HT-29 (cell line): ENCODE data around the gene DLGAP4. TPM values are rescaled to one million over a fixed set of nuclear protein-coding genes. Genes with fewer than 3 reads are reported as not detected.

Experiments used
- DNase-seq: peaks from one replicate; pipeline ENCODE4 v3.0.0-alpha.2; 2015; ENCODE audit warnings: low spot score
- total RNA-seq: library from RNA; depleted of rRNA; stranded (reverse); fragments of >200 nt; shearing (Covaris generic); gene quantifications from 2 replicates; pipeline ENCODE4 v1.2.3, GENCODE V29; 2014

Gene DLGAP4
- total RNA-seq, 1 experiment from 2014 or later = 37.0 TPM

DNA sequence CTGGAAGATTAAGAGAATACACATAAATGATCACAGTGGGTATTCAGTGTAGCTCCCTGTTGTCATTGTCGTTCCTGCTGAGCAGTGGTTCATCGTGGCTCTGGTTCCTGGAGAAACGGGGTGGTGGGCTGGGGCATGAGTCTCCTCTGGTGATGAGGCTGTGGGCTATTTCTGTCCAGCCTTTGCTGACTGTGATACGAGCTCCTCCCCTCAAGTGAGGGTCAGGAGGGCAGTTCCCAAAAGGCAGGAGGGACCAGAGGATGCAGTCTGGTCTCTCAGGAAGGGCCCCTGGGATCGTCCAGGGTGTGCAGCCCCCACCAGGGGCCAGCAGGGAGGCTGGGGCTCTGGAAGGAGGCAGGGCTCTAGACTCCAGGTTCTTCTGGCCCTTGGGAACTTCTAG, 31.1 kb upstream of the DLGAP4 start:
- DNase-seq = no peak

DNA sequence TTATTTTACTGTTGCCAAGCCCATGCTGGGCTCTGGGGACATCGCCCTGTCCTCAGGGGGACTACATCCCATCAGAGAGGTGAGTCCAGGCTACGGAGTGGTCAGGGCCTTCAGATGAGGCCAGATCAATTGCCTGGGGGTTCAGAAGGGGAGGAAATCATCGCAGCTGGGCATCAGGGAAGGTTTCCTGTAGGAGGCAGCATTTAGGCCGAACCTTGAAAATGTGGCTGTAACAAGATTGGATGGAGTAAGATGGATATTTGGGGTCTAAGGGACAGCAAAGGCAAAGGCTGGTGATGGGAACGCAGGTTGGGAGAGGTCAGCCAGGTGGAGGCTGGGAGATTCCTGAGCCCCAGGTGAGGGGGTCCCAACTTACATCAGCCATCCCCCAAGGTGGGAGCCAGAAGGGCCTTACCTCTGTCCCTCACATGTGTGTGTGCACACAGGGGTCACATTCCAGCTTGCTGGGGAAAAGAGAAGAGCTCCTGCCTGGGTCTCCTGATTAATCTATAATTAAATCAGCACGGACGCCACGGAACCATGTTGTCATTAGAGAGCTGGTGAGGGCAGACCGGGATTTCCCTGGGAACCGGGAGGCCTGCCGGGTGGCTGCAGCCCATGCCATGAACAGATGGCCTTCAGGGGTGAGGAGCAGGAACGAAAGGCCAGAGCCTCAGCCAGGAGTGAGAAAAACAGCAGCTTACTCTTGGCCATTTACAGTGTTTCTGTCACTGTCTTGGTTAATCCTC, 30.5 kb upstream of the DLGAP4 start:
- no peak for DNase-seq

DNA sequence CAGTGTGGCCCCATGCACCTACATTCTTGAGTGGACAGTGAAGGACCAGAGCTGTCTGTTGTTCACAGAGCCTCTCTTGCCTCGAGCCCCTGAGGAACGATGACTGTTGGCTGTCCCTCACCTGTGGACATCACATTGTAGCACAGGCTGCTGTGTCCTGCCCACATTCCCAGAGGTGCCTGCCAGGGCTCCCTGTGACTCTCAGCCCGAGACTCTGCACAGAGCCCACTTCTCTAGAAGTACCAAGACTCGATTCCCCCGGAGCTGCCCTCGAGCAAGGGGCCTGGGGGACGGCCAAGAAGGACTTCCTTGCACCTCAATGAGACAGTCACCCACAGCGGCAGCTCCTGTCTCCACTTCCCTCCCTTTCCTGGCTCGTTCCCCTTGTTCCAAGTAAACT, 28.6 kb upstream of the DLGAP4 start:
- DNase-seq = no peak

DNA sequence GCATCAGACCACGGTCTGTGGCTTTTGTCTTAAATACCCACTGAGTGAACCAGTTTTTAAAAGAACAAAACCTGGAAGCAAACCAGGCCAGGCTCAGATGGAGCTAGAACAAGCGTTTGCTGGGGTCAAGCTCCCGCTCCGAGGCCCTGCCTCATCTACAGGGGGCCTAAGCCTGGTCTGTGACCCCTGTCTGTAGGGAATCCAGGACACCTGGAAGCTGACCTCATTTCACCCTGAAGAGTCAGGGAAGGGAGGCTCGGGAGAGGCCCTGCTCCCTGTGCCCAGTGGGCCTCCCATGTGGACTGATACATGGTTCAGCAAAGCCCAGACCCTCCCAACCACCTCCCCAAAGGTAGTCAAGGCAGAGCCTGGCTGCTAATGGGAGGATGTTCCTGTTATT, 26.8 kb upstream of the DLGAP4 start:
- DNase-seq = no peak

DNA sequence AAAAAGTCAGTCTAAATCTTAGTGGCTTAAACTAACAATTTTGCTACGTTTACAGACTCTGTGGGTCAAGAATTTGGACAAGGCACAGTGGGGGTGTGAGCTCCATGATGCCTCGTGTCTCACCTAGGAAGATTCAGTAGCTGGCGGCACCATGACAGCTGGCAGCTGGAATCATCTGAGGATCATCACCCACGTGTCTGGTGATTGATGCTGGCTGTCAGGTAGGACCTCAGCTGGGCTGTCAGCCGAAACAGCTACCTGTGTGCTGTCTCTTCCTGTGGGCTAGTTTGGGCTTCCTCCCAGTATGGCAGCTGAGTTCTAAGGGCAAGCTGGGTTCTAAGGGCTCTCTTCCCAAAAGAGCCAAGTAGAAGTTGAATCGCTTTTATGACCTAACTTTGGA, 26.4 kb upstream of the DLGAP4 start:
- no peak for DNase-seq

DNA sequence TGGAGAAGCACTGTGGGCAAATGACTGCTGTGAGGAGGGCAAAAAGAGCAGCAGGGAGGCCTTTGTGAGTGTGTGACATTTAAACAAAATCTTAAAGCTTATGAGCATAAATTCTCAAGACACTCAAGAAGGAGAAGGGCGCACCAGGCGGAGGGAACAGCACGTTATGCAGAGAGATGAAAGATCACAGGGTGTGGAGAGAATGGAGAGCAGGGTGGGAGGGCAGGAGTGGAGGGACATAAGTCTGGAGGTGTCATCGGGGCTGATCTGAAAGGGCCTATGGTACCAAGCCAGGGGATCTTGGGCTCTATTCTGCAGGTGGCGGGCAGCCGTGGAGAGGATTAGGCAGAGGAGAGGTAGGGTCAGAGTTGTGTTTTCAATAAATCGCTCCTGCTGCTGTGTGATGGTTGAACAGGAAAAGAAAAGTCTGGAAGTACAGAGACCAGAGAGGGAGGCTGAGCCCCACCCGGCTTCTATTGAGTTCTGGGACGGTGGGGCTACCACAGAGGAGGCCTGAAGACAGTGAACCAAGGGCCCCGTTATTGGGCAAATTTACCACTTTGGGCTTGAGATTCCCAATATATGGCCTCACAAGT, 24.3 kb upstream of the DLGAP4 start:
- DNase-seq = no peak

DNA sequence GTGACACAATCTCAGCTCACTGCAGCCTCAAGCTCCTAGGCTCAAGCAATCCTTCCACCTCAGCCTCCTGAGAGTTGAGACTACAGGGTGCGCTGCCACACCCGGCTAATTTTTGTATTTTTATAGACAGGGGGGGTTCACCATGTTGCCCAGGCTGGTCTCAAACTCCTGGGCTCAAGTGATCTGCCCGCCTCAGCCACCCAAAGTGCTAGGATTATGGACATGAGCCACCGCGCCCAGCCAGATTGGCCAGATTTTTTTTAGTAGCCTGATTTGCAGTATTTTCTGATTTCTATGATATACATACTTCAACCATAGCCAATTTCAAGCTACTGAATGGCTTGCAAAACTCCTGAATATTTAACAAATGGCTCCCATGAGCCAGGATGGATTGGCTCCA, 21.4 kb upstream of the DLGAP4 start:
- no peak for DNase-seq

DNA sequence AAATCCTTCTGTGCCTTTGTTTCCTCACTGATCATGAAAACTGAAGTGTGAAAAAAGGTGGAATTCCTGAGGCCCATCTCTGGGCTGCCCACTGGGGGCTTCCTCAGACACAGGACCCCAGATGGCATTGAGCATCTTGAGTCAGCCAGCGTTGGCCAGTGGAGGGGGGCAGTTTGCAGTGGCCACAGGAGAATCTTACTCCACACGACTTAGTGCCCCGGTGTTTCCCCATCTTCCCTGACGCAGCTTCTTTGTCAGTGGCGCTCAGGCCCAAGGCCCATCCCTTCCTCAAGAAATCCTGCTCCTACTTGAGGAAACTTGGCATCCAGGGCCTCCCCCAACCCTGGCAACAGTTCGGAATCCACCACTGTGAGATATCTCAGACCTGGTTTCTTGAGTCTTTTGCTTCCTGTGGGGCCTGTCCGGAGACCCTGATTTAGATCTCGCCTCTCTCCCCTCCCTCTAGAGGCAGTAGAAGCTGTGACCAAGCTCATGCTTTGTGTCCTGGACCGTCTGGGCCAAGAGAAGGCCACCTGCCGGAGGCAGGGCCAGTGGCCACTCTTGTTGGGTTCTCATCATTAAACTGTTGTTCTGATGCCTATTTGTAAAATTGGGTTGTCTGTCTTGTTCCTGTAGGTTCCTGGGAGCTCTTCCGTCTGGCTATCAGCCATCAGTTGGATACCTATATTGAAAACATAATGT, 20.2 kb upstream of the DLGAP4 start:
- no peak for DNase-seq

DNA sequence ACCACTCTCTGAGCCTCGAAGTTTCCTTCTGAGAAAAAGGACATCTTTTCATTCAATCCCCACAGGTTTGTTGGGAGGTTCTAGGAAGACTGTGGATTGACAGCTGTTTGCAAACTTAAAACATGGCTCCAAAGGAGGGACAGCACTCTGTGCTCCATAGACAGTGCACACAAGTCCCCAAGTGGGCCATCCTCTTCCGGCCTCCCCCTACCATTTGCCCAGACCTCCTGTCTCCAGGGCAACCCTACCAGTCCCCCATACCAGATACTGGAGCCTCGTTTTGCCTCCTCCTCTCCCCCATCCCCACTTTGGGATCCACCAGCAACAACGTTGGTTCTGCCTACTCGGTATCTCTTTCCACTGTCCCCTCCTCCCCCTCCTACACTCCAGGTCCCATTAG, 8.5 kb upstream of the DLGAP4 start:
- no peak for DNase-seq

DNA sequence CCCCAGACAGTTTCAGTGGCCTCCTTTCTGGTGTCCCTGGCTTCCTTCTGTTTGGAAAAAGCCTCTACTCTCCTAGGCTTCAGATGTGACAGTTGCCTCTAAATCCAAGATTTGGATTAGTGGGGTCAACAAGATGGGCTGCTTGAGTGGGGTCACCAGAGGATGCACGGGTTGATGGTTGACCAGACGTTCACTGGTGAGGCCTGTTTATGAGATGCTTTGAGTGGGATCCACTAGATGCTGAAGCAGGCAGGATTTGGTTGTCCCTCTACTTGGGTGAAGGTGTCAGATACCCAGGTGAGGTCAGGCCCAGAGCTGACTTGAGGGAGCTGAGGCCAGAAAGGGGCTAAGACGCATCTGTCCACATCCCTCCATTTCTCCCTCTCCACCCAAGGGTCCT, 8.1 kb upstream of the DLGAP4 start:
- no peak for DNase-seq

DNA sequence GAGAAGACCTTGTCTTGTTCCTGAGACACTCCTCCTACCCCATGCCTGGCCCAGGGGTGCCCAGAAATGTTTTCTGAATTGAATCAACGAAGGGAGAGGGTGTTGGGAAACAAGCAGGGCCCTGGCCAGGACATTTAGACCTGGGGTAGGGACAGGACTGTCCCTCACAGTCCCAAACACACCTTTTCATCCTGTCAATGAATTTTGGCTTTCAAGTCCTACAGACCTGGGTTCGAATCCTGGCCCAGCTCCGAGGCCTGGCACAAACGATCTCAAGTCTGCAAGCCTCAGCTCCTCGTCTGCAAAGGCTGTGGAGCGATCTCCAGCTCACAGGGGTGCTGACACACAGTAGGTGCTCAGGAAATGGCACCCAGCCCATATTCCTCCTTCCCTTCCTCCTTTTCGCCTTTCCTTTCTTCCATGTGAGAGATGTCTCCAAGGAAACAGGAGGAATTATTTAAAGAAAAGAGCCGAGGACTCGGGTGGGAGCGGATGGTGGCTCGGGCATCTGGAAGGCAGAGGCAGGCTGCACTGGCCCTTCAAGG, 7.3 kb upstream of the DLGAP4 start:
- DNase-seq = no peak

DNA sequence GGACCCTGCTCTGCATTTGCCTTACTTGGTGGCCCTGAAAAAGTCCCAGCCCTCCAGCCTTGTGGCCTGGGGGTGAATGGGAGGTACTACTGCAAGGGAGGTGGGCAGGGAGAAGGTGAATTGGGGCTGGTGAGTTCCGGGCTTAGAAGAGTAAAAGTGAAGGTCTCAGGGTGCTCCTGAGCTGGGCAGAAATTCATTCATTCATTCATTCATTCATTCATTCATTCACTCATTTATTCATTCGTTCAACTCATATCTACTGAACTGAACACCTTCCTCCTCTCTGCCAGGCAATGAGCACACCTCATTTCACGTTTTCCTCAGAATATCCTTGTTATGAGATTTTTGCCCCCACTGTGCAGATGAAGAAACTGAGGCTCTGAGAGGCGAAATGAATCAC, 6.7 kb upstream of the DLGAP4 start:
- no peak for DNase-seq

DNA sequence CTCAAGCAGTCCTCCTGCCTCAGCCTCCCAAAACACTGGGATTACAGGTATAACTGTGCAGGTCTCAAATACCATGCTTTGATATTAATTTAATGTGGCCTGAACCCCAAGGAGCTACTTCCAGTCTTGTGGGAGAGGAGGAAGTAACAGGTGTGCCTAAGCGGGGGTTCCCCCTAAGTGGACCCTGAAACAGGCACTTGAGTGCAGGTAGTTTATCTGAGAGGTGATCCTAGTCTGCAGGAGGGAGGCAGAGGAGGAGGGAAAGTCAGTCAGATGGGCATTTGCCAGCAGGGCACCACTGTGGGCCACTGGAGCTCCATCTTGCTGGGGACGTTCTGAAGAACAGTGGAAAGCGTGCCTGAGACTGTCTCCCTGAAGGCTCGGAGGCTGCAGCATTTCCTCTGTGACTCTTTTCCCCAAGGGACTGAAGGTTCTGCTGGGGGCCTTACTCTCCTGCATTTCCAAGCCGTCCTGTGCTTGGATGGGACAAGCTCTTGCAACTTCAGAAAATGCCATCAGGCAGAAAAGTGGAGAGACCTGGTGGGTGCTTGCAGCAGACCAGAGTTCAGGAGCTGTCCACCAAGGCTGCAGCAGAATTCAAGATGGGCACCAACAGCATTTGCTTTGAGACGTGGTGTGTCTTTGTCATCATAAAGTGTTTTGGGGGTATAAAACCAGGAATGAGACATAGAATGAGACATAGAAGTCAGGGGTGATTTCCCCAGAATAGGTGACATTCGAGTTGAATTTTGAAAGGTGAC, 4.6 kb upstream of the DLGAP4 start:
- DNase-seq = no peak

DNA sequence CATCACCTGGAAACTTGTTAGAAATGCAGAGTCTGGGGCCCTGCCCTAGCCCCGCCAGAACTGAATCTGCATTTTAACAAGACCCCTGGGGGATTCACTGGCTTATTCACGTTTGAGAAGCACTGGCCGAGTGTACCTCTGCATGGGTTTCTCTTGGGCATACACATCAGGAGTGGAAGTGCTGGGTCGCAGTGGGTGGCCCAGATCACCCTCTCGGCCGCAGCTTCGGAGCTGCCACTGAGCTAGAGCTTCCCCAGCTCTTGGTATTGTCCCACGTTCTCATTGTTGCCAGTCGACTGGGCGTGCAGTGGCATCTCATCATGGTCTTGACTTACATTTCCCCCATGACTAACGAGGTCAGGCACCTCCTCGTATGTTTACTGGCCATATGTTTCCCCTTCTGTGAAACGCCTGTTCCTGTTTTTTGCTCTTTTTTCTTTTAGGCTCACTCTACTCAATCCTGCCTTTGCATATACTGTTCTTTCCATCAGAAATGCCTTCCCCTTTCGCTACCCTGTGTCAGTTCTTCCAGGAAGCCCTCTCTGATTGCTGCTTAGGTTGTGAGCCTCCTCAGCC, 3.0 kb upstream of the DLGAP4 start:
- no peak for DNase-seq

DNA sequence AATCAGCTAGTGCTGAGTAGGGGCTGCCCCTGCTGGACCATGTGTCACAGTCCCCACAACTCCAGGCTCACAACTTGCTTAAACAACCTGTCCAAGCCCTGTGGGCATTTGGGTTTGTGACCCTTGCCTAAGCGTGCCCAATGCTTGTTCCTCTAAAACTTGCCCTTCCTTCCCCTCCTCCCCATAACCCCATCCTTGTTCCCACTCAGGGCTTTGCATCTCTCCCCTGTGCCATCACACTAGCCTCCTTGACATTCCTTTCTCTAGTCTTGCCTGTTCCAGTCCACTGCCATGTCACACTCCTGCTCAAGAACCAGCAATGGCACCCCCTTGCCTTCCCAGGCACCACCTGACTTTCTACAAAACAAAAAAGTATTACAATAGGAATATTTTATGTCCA, 2.3 kb upstream of the DLGAP4 start:
- no peak for DNase-seq

DNA sequence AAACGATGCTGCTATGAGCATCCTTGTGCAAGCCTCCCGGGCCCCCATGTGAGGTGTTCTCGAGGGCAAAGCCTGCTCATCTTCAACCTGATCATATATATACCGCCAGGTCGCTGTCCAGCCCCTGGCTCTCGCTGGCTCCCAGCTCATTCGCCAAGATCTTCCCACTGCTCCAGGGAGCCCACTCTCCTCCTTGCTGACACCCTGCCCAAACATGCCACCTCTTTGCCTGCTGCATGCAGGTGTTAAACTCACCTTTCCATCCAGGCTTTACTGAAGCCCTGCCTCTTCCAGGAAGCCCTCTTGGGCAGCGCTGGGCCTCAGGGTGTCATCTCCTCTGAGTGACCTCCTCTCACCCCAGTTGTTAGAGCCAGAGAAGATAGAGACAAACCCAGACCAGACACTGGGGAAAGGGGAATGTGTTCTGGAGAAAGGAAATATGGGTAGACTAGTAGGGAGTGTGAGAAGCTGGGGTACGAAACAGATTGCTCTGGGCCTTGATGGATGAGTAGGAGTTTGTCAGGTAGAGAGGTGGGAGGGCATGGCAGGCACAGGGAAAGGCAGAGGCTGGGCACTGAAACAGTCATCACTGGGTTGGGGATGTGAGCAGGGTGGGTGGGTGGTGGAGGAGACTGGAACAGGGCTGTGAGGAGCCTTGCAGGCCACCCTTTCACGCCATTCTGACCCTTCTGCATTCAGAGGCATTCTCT, 1.2 kb upstream of the DLGAP4 start:
- no peak for DNase-seq

DNA sequence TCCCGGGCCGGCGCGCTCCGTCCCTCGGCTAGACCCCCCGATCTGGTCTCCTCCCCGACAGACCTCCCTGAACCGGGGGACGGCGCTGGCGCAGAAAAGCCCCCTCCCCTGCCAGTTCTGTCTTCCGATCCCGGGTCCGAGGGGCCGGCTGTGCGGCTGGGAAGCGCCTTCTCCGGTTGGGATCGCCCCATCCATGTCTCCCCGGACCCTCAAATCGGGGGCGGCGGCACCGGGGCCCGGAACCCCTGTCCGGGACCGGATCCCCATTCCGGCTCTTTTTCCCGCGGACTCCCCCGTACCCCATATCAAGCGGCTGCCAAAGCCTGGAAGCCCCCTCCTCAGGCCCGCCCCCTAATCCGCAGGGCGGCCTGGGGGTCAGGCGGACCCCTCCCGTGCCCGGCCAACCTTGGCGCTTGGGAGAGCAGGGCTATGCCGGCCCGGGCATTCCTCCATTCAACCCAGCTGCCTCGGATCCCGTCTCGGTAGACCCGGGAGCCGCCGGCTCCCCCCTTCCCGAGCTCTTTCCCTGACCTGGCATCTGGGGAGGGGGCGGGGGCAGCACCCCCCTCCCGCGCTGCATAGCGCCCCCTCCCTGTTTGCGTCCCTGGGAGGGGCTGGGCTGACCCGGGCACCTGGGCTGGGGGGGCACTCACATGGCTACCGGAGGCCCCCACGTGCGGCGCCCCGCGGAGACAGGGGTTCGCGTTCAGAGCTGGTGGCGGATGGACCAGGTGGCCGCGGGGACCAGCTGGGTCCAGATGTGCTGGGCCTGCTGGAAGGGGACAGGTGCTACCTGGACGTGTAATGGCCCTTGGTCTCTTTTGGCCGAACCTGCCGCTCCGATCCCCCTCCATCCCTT, 643 bp downstream of the DLGAP4 start:
- no peak for DNase-seq

DNA sequence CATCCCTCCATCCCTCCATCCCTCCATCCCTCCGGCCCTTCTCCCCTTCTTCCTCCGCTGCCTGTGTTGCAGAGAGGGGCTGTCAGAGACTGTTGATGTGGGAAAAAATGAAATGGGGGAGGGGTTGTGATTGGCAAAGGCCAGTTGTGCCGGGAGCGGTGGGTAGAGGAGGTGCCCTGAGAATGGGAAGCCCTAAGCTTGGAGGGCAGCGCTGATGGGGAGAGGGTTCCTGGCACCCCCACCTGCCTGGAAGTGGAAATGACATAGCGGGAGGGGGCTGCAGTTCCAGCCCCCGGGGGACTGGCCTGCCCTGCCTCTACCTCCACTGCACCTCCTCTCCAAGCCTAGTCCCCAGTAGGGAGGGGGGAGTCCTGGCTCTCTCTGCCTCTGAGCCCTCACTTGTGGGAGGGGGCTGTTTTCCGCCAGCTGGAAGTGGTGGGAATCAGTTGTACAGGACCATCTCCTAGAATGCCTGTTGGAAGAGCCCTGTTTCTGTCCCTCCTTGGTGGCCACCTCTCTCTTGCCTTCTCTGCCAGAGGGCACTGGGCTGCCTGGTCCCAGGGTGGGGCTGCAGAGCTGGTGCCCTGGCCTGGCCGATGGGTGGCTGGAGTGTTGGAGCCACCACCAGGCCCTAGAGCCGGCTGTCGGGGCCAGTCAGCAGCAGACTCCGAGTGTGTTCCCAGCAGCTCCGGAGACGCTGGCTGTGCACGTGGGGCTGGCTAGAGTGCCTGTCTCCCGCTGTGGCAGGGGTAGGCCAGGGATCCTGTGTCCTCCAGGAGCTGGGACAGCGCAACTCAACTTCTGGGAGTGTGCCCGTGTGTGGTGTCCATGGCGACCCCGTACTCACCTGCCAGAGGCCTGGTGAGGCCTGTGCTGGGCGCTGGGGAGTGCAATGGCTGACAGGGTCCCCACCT, 1.5 kb downstream of the DLGAP4 start:
- DNase-seq = no peak

DNA sequence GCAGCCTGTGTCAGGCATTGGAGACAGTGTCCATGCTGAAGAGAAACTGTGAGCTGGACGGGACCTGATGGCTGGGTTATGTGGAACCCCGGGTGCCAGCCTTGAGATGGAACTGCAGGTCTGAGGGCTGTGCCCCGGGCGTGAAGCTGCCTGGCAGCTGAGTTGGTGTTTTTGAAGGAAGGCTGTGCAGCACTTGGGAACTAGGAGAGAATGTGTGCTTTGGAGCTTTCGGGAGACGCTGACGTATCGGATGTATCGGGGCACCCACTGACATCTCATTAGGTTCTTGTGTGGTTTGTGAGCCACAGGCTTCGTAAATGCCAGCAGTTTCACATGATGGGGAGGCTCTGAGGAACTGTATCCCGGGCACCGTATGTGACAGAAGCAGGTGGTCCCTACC, 2.2 kb downstream of the DLGAP4 start:
- no peak for DNase-seq
